Endothelial cell of hepatic sinusoid (primary cell): ENCODE results near the gene NPC2.

ENCODE experiments used
- in situ Hi-C: cut with HindIII; loops from 2 replicates; pipeline ENCODE4 v1.10.0; 2017; ENCODE audit warnings: low sequenced_read_pairs

The NPC2 gene

GRCh38 chr14:74503938-74504335, 10.8 kb upstream of the NPC2 start:
- in situ Hi-C loops: no loop called here

GRCh38 chr14:74503291-74503937, 10.3 kb upstream of the NPC2 start:
- in situ Hi-C loops: no loop called here

GRCh38 chr14:74502236-74503019, 9.3 kb upstream of the NPC2 start:
- in situ Hi-C loops: no loop called here

GRCh38 chr14:74501691-74502090, 8.6 kb upstream of the NPC2 start:
- in situ Hi-C loops: no loop called here

GRCh38 chr14:74501135-74501614, 8.1 kb upstream of the NPC2 start:
- in situ Hi-C loops: no loop called here

- in situ Hi-C loops: no loop called here
These were observed 7.5 kb upstream of the NPC2 start for GRCh38 chr14:74500417-74501134.

- in situ Hi-C loops: no loop called here
These were observed 2.3 kb upstream of the NPC2 start for GRCh38 chr14:74495356-74495755.

- in situ Hi-C loops: no loop called here
These were observed 497 bp upstream of the NPC2 start, which contains the start of gene ISCA2 for GRCh38 chr14:74493343-74494261. Gene ISCA2, plus strand, starts transcription at chr14:74493765. Its CDS starts 10 bp downstream, at chr14:74493775.

GRCh38 chr14:74491956-74492775, 939 bp downstream of the NPC2 start:
- in situ Hi-C loops: no loop called here

- in situ Hi-C loops: no loop called here
These were observed 2.6 kb downstream of the NPC2 start for GRCh38 chr14:74490486-74490885.

GRCh38 chr14:74488786-74489397, 4.2 kb downstream of the NPC2 start:
- in situ Hi-C loops: loop anchor here (5.0 kb wide), 1 partner anchor 82 kb away; no protein-coding TSS in a partner anchor

- in situ Hi-C loops: loop anchor here (5.0 kb wide), 1 partner anchor 79 kb away; no protein-coding TSS in a partner anchor
These were observed 6.9 kb downstream of the NPC2 start for GRCh38 chr14:74486164-74486563.

GRCh38 chr14:74483321-74483720, 9.8 kb downstream of the NPC2 start:
- in situ Hi-C loops: no loop called here

- in situ Hi-C loops: no loop called here
These were observed 10.5 kb downstream of the NPC2 start for GRCh38 chr14:74482571-74482970.

GRCh38 chr14:74480046-74480445, 13.1 kb downstream of the NPC2 start:
- in situ Hi-C loops: no loop called here

GRCh38 chr14:74478996-74479635, 14.0 kb downstream of the NPC2 start:
- in situ Hi-C loops: no loop called here

- in situ Hi-C loops: no loop called here
These were observed 16.5 kb downstream of the NPC2 start for GRCh38 chr14:74476607-74477006.

- in situ Hi-C loops: no loop called here
These were observed 17.0 kb downstream of the NPC2 start for GRCh38 chr14:74476107-74476506.

GRCh38 chr14:74475678-74476077, 17.4 kb downstream of the NPC2 start:
- in situ Hi-C loops: no loop called here
